Stimulated activated CD4-positive, alpha-beta T cell treated with anti-CD3 and anti-CD28 coated beads, TNF-alpha, amount 100 ng/mL, for 48 hours (primary cell): ENCODE measurements around the gene FAM124B.

Source experiments
- DNase-seq, 3 donors: peaks; one replicate each; pipeline ENCODE4 v3.0.0-alpha.2; 2020; ENCODE audit warnings: low read depth in 3 of 3

Gene FAM124B

DNA sequence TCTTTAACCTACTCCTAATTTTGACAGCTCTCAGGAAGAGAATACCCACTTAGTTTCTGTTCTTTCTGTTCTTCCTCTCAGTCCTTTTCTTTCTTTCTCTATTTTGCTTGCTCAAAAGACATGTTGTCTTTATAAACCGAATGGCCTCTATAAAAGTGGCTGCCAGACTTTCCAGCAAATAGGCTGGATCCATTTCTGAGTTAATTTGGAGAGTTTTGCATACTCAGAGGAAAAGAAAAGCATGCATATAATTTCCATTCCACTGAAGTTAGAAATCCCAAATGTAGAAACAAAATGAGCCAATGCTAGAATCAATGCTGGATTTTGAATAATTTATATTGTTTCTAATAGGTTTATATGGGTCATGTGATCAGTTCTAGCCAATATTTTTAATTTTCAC, 65.9 kb downstream of the FAM124B start:
- no peak for DNase-seq

DNA sequence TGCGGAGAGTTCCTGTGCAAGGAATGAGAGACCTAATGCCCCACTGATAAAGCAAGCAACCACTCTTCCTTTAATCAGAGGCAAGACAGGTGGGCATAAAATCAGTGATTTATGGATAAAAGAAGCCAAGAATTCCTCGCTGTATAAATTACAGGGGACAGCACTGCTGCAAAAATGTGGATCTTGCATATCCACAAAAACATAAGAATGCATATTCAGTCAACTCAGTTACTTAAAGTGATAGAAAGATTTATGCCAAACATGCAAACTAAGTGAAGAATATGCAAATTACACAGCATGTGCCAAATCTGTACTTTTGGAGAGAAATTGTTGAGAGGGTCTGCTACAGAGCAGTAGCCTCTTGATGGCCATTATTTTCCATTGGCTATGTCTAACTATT, 67.2 kb downstream of the FAM124B start:
- DNase-seq = no peak

DNA sequence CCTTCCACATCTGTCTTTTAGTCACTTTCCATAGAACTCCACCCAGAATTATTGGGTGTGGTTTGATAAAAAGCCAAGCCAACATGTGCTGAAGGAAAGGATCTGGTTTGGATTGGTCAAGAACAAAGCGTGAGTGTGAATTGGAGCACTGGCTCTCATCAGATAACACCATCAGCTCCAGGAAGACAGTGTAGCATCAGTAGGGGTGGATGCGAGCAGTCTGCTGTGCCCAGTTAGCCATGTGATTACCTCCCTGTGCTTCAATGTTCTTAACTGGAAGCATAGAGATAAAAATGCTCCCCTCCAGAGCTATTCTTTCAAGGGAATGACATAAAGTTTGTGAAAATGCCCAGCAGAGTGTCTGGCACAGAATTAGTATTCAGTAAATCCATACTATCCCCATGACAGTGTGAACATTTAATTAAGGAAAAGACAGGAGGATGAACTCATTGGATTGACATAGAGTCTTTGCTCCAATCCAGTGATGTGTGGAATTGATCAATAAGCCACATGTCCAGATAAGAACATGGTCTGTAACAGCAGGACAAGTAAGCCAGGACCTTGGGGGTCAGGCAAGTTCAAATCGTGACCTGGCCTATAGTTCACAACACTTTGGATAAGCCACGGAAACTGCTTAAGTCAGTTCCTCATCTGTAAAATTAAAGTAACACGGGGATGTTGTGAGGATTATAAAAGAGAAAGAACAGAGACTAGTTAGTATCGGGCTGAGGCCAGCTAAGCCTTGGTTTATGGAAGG, 68.0 kb downstream of the FAM124B start:
- DNase-seq = no peak

DNA sequence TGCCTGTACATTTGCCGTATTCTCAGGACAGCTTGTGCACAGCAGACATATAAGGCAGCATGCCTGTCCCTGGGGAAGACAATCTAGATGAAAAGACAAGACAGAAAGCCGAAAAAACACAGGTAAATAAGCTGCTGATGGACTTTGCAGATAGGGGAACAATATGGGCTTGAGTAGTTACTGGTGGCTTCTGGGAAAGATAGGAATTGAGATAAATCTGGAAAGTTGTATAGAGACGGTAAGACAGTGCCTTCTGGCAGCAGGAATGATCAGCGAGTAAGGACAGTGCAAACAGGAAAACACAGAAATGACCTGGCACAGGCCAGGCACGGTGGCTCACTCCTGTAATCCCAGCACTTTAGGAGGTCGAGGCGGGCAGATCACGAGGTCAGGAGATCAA, 70.2 kb downstream of the FAM124B start:
- DNase-seq = no peak

DNA sequence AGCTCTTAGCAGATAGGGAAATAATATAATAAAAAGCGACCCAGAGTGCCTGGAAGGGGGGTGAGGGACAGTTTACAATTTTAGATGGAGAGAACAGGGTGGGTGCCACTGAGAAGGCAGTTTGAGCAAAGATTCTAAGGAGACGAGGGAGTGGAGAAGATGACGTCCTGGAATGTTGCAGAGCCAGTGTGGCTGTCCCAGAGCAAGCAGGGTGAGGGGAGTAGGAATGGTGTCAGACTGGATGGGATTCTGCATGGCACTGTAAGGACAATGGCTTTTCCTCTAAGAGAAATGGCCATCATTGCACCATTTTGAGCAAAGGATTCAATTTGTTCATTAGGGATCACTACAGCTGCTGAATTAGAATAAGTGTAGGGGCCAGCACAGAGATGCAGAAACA, 73.1 kb downstream of the FAM124B start:
- DNase-seq = no peak
